HepG2 (cell line): Measurements from ENCODE around the gene UQCR10. TPM values are rescaled to one million over a fixed set of nuclear protein-coding genes. Genes with fewer than 3 reads are reported as not detected.

Experiments
- ARID5B ChIP-seq: IDR thresholded peaks from 2 replicates; pipeline ENCODE4 v1.4.0; 2020; ENCODE audit warnings: mild to moderate bottlenecking, missing genetic modification reagents
- FIP1L1 ChIP-seq: fragments of 200-400 bp; formaldehyde crosslinking; IDR thresholded peaks from 2 replicates; pipeline ENCODE4 v1.6.1; 2018; ENCODE audit warnings: low read depth, mild to moderate bottlenecking, low read length, moderate library complexity, borderline replicate concordance; ENCODE audit not compliant: insufficient read depth
- HNRNPK ChIP-seq: fragments of 200-400 bp; formaldehyde crosslinking; IDR thresholded peaks from 2 replicates; pipeline ENCODE4 v1.6.1; 2018; ENCODE audit warnings: low read length, low read depth, moderate library complexity, mild to moderate bottlenecking; ENCODE audit not compliant: poor library complexity, severe bottlenecking
- MYC ChIP-seq: sonication (generic); formaldehyde crosslinking; IDR thresholded peaks from 2 replicates; pipeline ENCODE4 v1.9.0; 2021; ENCODE audit warnings: missing genetic modification reagents, borderline replicate concordance
- PATZ1 ChIP-seq: sonication (generic); formaldehyde crosslinking; IDR thresholded peaks from 2 replicates; pipeline ENCODE4 v1.4.0; 2020; ENCODE audit warnings: missing genetic modification reagents
- PCBP1 ChIP-seq: fragments of 200-400 bp; formaldehyde crosslinking; IDR thresholded peaks from 2 replicates; pipeline ENCODE4 v1.6.1; 2017; ENCODE audit warnings: mild to moderate bottlenecking, low read depth, low read length, borderline replicate concordance
- RFXANK ChIP-seq: IDR thresholded peaks from 2 replicates; pipeline ENCODE4 v1.6.1; 2016
- STAG1 ChIP-seq: sonication (generic); formaldehyde crosslinking; IDR thresholded peaks from 2 replicates; pipeline ENCODE4 v1.4.0; 2020; ENCODE audit warnings: missing genetic modification reagents
- TIGD3 ChIP-seq: sonication (generic); formaldehyde crosslinking; IDR thresholded peaks from 2 replicates; pipeline ENCODE4 v1.5.1; 2020; ENCODE audit warnings: mild to moderate bottlenecking, missing genetic modification reagents, borderline replicate concordance
- YY1 ChIP-seq: IDR thresholded peaks from 2 replicates; pipeline ENCODE4 v1.6.1; 2011; ENCODE audit warnings: low read length, low read depth, moderate library complexity, mild to moderate bottlenecking; ENCODE audit not compliant: insufficient read depth, insufficient replicate concordance
- ZNF121 ChIP-seq: sonication (generic); formaldehyde crosslinking; IDR thresholded peaks from 2 replicates; pipeline ENCODE4 v1.5.0; 2020; ENCODE audit warnings: mild to moderate bottlenecking, missing genetic modification reagents
- ZNF18 ChIP-seq: sonication (generic); formaldehyde crosslinking; IDR thresholded peaks from 2 replicates; pipeline ENCODE4 v1.8.0; 2022; ENCODE audit warnings: mild to moderate bottlenecking, missing genetic modification reagents; ENCODE audit not compliant: insufficient replicate concordance
- ZNF207 ChIP-seq: fragments of 450-650 bp; IDR thresholded peaks from 2 replicates; pipeline ENCODE4 v1.6.1; 2016; ENCODE audit warnings: antibody characterized with exemption, borderline replicate concordance
- ZNF224 ChIP-seq: sonication (generic); formaldehyde crosslinking; IDR thresholded peaks from 2 replicates; pipeline ENCODE4 v1.5.0; 2020; ENCODE audit warnings: mild to moderate bottlenecking, missing genetic modification reagents
- ZNF264 ChIP-seq: sonication (generic); formaldehyde crosslinking; IDR thresholded peaks from 2 replicates; pipeline ENCODE4 v1.4.0; 2020; ENCODE audit warnings: missing genetic modification reagents
- ZNF34 ChIP-seq: sonication (generic); formaldehyde crosslinking; IDR thresholded peaks from 2 replicates; pipeline ENCODE4 v1.4.0; 2020; ENCODE audit warnings: mild to moderate bottlenecking, missing genetic modification reagents, borderline replicate concordance
- ZNF530 ChIP-seq: sonication (generic); formaldehyde crosslinking; IDR thresholded peaks from 2 replicates; pipeline ENCODE4 v1.5.0; 2020; ENCODE audit warnings: low read depth, mild to moderate bottlenecking, missing genetic modification reagents
- ZNF850 ChIP-seq: sonication (generic); formaldehyde crosslinking; conservative IDR thresholded peaks from 2 replicates; pipeline ENCODE4 v1.9.0; 2021; ENCODE audit warnings: mild to moderate bottlenecking, missing genetic modification reagents
- ZNF883 ChIP-seq: sonication (generic); formaldehyde crosslinking; IDR thresholded peaks from 2 replicates; pipeline ENCODE4 v1.5.1; 2020; ENCODE audit warnings: mild to moderate bottlenecking, missing genetic modification reagents; ENCODE audit errors: not compliant biosample characterization
- polyA plus RNA-seq, 8 experiments: library from polyadenylated mRNA; depleted of rRNA in 3 of 8; stranded (reverse) in 7 of 8; unstranded in 1 of 8; fragments of >200 nt; fragmentation: Illumina TruSeq in 4 of 8; extraction: Trizol in 4 of 8; gene quantifications; 2 replicates each; pipeline versions ENCODE4 v1.2.1 to v1.2.3, GENCODE V29; 2011 to 2016; ENCODE audit warnings: low read depth in 4 of 8, missing spikeins in 1 of 8, mixed read lengths in 1 of 8; ENCODE audit not compliant: insufficient read depth in 1 of 8
- total RNA-seq, 5 experiments: library from RNA; depleted of rRNA; stranded (reverse); fragments of >200 nt; fragmentation: Illumina TruSeq; extraction: Trizol; gene quantifications; 2 replicates each; pipeline ENCODE4 v1.2.3, GENCODE V29; 2016; ENCODE audit warnings: low read depth in 1 of 5

The UQCR10 gene
- total and polyA plus RNA-seq, 2 of the 13 experiments (the other 11 are each of a cell fraction or from before 2014, with no cell fraction given) = 225 to 232 TPM

- TF ChIP-seq PATZ1 (CRISPR knock-in tag) (peak; percentile 86), FIP1L1 (no peak), ZNF264 (no peak), HNRNPK (peak; percentile 66), ZNF121 (0 out of 2 replicates have a peak, but pooled peaks have one; percentile 11), STAG1 (peak; percentile 85), TIGD3 (CRISPR knock-in tag) (no peak), ARID5B (CRISPR knock-in tag) (no peak), ZNF850 (CRISPR knock-in tag) (no peak), YY1 (no peak), ZNF530 (CRISPR knock-in tag) (no peak), ZNF34 (CRISPR knock-in tag) (no peak), ZNF18 (CRISPR knock-in tag) (no peak), MYC (peak; percentile 51; the same call in 1 of the 2 replicates), ZNF883 (CRISPR knock-in tag) (no peak), ZNF207 (no peak), PCBP1 (0 out of 2 replicates have a peak, but pooled peaks have one; percentile 57), ZNF224 (CRISPR knock-in tag) (no peak), RFXANK (CRISPR knock-in tag) (no peak)
These were observed 40.0 kb upstream of the UQCR10 start (continued) for GRCh38 chr22:29727131-29727523.
